Panc1 (cell line): ENCODE measurements around the gene DDX10. TPM values are rescaled to one million over a fixed set of nuclear protein-coding genes. Genes with fewer than 3 reads are reported as not detected.

ENCODE experiments used
- ATAC-seq: fragments of 200-7000 bp; cut with Tn5 transposase; 2 replicates; pipeline ENCODE4 v1.9.1; 2020; ENCODE audit warnings: mild to moderate bottlenecking, moderate library complexity
- BruUV-seq: library from RNA; stranded (reverse); fragments of 400-500 nt; replicated peaks from 2 replicates; lab custom pipeline; 2021; lab: Mats Ljungman, UMichigan
- CTCF ChIA-PET: fragments of 300-600 bp; sonication (Branson Sonifier 250); formaldehyde crosslinking; loops from one replicate; lab custom pipeline; 2022; ENCODE audit warnings: antibody characterized with exemption; lab: Charles Lee
- POLR2A ChIA-PET: fragments of 300-600 bp; sonication (Branson Sonifier 250); formaldehyde crosslinking; loops from one replicate; lab custom pipeline; 2022; ENCODE audit warnings: antibody characterized with exemption; lab: Charles Lee
- DNase-seq: peaks from one replicate; pipeline ENCODE4 v3.0.0-alpha.2; 2010; ENCODE audit warnings: low read depth, low spot score
- H3K27ac ChIP-seq: 2 replicates; pipeline ENCODE4 v1.5.1; 2011; ENCODE audit warnings: mild to moderate bottlenecking, low read length, inconsistent platforms
- H3K27me3 ChIP-seq: fragments of 200-500 bp; sonication (Bioruptor generic); 2 replicates; pipeline ENCODE4 v1.6.0; 2014; ENCODE audit warnings: low read length, inconsistent platforms; ENCODE audit not compliant: control insufficient read depth, insufficient read depth
- H3K36me3 ChIP-seq: fragments of 200-500 bp; sonication (Bioruptor generic); 2 replicates; pipeline ENCODE4 v1.5.1; 2014; ENCODE audit warnings: inconsistent platforms, mild to moderate bottlenecking, low read length, moderate library complexity; ENCODE audit not compliant: control insufficient read depth, insufficient read depth
- H3K4me1 ChIP-seq: 2 replicates; pipeline ENCODE4 v1.5.1; 2011; ENCODE audit warnings: inconsistent platforms, mild to moderate bottlenecking, low read length, moderate library complexity; ENCODE audit not compliant: control insufficient read depth, insufficient read depth
- H3K4me3 ChIP-seq, 2 experiments: 2 replicates each; pipeline ENCODE4 v1.5.1; 2011 to 2012; ENCODE audit warnings: low read depth in 2 of 2, low read length in 2 of 2, mild to moderate bottlenecking in 2 of 2, inconsistent platforms in 1 of 2, moderate library complexity in 1 of 2
- H3K9me3 ChIP-seq: fragments of 200-500 bp; sonication (Bioruptor generic); 2 replicates; pipeline ENCODE4 v1.5.1; 2014; ENCODE audit warnings: low read depth, mild to moderate bottlenecking, inconsistent platforms, low read length, moderate library complexity; ENCODE audit not compliant: control insufficient read depth, insufficient read depth
- POLR2AphosphoS5 ChIP-seq: IDR thresholded peaks from 2 replicates; pipeline ENCODE4 v1.6.1; 2012; ENCODE audit warnings: mild to moderate bottlenecking, low read depth, low read length, moderate library complexity
- SIN3A ChIP-seq: IDR thresholded peaks from 2 replicates; pipeline ENCODE4 v1.6.1; 2012; ENCODE audit warnings: low read depth, mild to moderate bottlenecking, low read length, moderate library complexity, borderline replicate concordance; ENCODE audit not compliant: insufficient read depth
- TCF7L2 ChIP-seq: IDR thresholded peaks from 2 replicates; pipeline ENCODE4 v1.6.1; 2011; ENCODE audit warnings: mild to moderate bottlenecking, low read depth, low read length, inconsistent platforms
- in situ Hi-C: cut with HindIII; loops from 2 replicates; pipeline ENCODE4 v1.10.0; 2016; ENCODE audit warnings: low sequenced_read_pairs, low pct_unique_long_range_greater_than_20kb
- intact Hi-C: fragments of 100-400 bp; cut with micrococcal nuclease; formaldehyde crosslinking; loops from one replicate; pipeline ENCODE4 v1.10.0; 2022; ENCODE audit not compliant: unreplicated experiment
- total RNA-seq: library from RNA; stranded (reverse); gene quantifications from one replicate; pipeline ENCODE4 v1.2.1, GENCODE V29; 2021; ENCODE audit not compliant: unreplicated experiment
- TF ChIP-seq, protein P1 (sequence below), 2 experiments: IDR thresholded peaks; 2 replicates each; pipeline ENCODE4 v1.6.1; 2011 to 2012; ENCODE audit warnings: low read depth in 2 of 2, control low read depth in 1 of 2, low read length in 1 of 2, mild to moderate bottlenecking in 1 of 2, moderate library complexity in 1 of 2; ENCODE audit not compliant: insufficient read depth in 1 of 2
- TF ChIP-seq, protein P2 (sequence below): fragments of 450-650 bp; IDR thresholded peaks from 2 replicates; pipeline ENCODE4 v1.5.1; 2017; ENCODE audit warnings: mild to moderate bottlenecking

Gene DDX10
- total RNA-seq, 1 experiment from 2014 or later: 48.8 TPM

DNA sequence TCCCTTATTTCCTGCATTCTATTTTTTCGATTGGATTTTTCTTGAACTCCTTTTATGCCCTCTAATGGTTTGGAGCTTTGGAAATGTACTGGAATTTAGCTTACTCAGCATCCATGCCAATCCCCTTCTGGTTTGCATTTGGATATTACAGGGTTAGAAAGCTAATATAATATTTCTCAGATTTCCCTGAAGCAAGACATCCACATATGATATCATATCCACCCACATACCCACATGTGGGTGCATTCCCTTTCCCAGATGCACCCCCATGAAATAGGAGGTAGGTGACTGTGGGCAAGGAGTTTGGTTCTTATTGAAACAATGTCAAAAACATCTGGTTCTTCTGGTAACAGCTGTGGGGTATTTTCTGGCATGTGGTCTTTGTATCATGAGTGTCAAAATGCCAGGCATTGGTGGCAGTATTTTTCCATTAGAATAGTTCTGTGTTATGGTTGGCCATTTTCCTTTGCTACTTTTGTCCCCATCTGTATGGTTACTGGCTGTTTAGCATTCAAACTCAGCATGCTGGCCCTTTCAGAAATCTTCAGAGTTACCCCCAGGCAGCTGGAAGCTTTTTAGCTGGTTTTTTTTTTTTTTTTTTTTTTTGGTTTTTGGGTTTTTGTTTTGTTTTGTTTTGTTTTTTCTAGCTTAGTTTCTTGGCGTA, 32.7 kb upstream of the DDX10 start:
- H3K4me1 ChIP-seq: no peaks in the 10 kb centered on the region
- no peak for ATAC-seq
- H3K9me3 ChIP-seq: no peaks in the 10 kb centered on the region
- in situ Hi-C loops (no loop called here), intact Hi-C loops (loop anchor here (10.0 kb wide), 1 partner anchor 127 kb away; no protein-coding TSS in a partner anchor)
- no peak overlapping the region for H3K27ac ChIP-seq
- CTCF ChIA-PET: interaction anchor here (0.6 kb wide), 1 partner anchor 408 kb away, joined by 5 read pairs; no protein-coding TSS in a partner anchor
- no peak overlapping the region for H3K4me3 ChIP-seq
- H3K27me3 ChIP-seq: peaks cover 13% of the 10 kb centered on the region
- no peaks in the 10 kb centered on the region for H3K36me3 ChIP-seq
- POLR2A ChIA-PET: no interaction called here
- TF ChIP-seq, protein P1, sequence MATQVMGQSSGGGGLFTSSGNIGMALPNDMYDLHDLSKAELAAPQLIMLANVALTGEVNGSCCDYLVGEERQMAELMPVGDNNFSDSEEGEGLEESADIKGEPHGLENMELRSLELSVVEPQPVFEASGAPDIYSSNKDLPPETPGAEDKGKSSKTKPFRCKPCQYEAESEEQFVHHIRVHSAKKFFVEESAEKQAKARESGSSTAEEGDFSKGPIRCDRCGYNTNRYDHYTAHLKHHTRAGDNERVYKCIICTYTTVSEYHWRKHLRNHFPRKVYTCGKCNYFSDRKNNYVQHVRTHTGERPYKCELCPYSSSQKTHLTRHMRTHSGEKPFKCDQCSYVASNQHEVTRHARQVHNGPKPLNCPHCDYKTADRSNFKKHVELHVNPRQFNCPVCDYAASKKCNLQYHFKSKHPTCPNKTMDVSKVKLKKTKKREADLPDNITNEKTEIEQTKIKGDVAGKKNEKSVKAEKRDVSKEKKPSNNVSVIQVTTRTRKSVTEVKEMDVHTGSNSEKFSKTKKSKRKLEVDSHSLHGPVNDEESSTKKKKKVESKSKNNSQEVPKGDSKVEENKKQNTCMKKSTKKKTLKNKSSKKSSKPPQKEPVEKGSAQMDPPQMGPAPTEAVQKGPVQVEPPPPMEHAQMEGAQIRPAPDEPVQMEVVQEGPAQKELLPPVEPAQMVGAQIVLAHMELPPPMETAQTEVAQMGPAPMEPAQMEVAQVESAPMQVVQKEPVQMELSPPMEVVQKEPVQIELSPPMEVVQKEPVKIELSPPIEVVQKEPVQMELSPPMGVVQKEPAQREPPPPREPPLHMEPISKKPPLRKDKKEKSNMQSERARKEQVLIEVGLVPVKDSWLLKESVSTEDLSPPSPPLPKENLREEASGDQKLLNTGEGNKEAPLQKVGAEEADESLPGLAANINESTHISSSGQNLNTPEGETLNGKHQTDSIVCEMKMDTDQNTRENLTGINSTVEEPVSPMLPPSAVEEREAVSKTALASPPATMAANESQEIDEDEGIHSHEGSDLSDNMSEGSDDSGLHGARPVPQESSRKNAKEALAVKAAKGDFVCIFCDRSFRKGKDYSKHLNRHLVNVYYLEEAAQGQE (IDR thresholded peaks at IDR 0.05; ENCODE audit: insufficient read depth in 1 of 2, low read depth in 2 of 2, low read length in 1 of 2): no peak
- TF ChIP-seq, protein P2, sequence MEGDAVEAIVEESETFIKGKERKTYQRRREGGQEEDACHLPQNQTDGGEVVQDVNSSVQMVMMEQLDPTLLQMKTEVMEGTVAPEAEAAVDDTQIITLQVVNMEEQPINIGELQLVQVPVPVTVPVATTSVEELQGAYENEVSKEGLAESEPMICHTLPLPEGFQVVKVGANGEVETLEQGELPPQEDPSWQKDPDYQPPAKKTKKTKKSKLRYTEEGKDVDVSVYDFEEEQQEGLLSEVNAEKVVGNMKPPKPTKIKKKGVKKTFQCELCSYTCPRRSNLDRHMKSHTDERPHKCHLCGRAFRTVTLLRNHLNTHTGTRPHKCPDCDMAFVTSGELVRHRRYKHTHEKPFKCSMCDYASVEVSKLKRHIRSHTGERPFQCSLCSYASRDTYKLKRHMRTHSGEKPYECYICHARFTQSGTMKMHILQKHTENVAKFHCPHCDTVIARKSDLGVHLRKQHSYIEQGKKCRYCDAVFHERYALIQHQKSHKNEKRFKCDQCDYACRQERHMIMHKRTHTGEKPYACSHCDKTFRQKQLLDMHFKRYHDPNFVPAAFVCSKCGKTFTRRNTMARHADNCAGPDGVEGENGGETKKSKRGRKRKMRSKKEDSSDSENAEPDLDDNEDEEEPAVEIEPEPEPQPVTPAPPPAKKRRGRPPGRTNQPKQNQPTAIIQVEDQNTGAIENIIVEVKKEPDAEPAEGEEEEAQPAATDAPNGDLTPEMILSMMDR: no peak
- BruUV-seq: no TSS peak
- no peak for DNase-seq

DNA sequence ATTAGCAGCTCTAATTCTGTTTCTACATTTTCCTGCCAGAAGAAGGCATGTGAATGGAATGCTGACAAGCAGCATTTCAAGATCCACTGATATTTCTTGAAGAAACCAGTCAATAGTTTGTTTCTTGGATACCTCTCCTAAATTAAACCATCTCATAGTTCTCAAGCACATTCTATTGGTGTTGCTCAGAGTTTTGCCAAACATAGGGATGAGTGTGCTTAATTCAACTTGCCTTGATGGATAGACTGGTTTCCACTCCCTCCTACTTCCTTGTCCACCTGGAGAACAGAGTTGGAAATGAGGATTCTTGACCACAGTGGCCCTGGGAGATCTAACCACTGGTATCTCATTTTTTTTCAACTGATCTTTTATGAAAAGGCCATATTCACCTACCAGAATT, 29.8 kb upstream of the DDX10 start:
- TF ChIP-seq SIN3A: no peak
- no peak for TF ChIP-seq POLR2AphosphoS5
- TF ChIP-seq, protein P2: no peak
- no peak for TF ChIP-seq TCF7L2
- TF ChIP-seq, protein P1 (IDR thresholded peaks at IDR 0.05; ENCODE audit: insufficient read depth in 1 of 2, low read depth in 2 of 2, low read length in 1 of 2): no peak
- no peaks in the 10 kb centered on the region for H3K36me3 ChIP-seq
- no peak overlapping the region for H3K4me3 ChIP-seq
- CTCF ChIA-PET: no interaction called here
- no peak overlapping the region for H3K27ac ChIP-seq
- DNase-seq (no peak), ATAC-seq (no peak)
- BruUV-seq: no TSS peak
- H3K9me3 ChIP-seq: no peaks in the 10 kb centered on the region
- POLR2A ChIA-PET: no interaction called here
- H3K4me1 ChIP-seq: no peaks in the 10 kb centered on the region
- in situ Hi-C loops: no loop called here
- peaks cover 25% of the 10 kb centered on the region for H3K27me3 ChIP-seq
- intact Hi-C loops: loop anchor here (10.0 kb wide), 1 partner anchor 130 kb away; no protein-coding TSS in a partner anchor
